ENCODE results near the gene PTPRH.
A peak's percentile ranks its signal among the peaks of the same experiment; 100 is the strongest.

The PTPRH gene

DNA sequence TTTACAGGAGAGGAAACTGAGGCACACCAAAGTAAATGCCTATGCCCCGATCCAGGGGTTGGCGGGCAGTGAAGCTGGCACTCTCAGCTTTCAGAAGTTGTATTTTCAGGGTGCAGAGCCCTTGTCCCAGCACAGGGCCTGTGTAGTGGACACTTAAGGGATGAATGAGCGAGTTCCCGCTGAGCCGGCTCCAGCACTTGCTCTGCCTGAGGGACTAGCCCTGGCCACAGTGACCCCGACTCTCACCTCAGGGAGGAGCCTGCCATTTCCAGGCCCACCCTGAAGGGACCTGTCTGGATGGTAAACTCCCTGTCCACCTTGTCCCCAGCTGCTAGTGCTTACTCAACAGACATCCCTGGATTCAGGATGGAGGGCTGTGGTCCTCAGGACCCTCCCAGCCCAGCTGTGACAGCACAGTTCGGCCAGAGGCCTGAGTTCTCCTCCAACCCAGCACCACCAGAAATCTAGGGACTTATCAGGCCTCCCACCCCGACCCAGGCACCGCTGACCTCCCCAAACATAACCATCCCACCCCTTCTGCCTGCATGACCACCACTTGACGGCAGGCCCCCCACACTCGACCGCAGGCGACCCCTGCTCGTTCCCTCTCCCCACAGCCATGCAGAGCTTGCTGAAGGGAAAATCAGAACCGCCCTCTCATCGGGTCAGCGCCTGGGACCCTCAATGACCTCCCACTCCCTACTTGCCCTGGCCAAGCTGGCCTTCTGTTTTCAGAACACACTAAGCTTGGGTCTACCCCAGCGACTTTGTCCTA lies 41.1 kb upstream of the PTPRH start:
- H3K27ac Mint-ChIP-seq, result peak overlapping the region; percentile 91
- peaks cover 60% of the 10 kb centered on the region for H3K4me1 Mint-ChIP-seq
- H3K4me3 Mint-ChIP-seq, result no peak overlapping the region

GRCh38 chr19:55249841-55250240 lies 40.5 kb upstream of the PTPRH start:
- Mint-ChIP-seq H3K4me1 (peaks cover 54% of the 10 kb centered on the region), H3K9me3 (no peaks in the 10 kb centered on the region), H3K36me3 (ENCODE audit: low read depth) (no peaks in the 10 kb centered on the region), H3K27me3 (ENCODE audit: low read depth, poor library complexity) (no peaks in the 10 kb centered on the region), H3K4me3 (no peak overlapping the region), H3K27ac (no peak overlapping the region)
- TF ChIP-seq, protein P1, sequence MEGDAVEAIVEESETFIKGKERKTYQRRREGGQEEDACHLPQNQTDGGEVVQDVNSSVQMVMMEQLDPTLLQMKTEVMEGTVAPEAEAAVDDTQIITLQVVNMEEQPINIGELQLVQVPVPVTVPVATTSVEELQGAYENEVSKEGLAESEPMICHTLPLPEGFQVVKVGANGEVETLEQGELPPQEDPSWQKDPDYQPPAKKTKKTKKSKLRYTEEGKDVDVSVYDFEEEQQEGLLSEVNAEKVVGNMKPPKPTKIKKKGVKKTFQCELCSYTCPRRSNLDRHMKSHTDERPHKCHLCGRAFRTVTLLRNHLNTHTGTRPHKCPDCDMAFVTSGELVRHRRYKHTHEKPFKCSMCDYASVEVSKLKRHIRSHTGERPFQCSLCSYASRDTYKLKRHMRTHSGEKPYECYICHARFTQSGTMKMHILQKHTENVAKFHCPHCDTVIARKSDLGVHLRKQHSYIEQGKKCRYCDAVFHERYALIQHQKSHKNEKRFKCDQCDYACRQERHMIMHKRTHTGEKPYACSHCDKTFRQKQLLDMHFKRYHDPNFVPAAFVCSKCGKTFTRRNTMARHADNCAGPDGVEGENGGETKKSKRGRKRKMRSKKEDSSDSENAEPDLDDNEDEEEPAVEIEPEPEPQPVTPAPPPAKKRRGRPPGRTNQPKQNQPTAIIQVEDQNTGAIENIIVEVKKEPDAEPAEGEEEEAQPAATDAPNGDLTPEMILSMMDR (IDR thresholded peaks at IDR 0.05), result no peak
- no peak for DNase-seq

More for the DNA sequence above, 41.1 kb upstream of the PTPRH start:
- Mint-ChIP-seq H3K36me3 (ENCODE audit: low read depth) (no peaks in the 10 kb centered on the region), H3K9me3 (no peaks in the 10 kb centered on the region), H3K27me3 (ENCODE audit: low read depth, poor library complexity) (no peaks in the 10 kb centered on the region)
- TF ChIP-seq, protein P1 (IDR thresholded peaks at IDR 0.05), result no peak
- DNase-seq, result peak; percentile 36

DNA sequence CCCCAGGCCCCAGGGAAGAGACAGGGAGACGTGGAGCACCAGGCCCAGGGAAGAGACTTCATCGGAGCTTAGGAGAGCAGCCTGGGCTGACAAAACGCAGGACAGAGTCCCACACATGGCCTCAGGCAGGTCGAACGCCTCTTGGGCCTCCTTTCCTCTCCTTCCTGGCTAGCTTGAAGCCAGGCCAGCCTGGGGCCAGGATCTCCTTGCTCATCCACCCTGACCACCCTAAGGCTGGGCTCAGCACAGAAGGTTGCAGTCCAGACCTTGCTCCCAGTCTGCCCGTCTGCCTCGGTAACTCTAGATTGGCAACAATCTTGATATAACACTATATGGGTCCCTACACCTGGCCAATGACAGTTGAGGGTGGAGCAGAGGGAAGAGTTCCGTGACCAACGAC lies 39.4 kb upstream of the PTPRH start:
- TF ChIP-seq, protein P1 (IDR thresholded peaks at IDR 0.05), result no peak
- no peak for DNase-seq
- Mint-ChIP-seq H3K4me3 (no peak overlapping the region), H3K36me3 (ENCODE audit: low read depth) (peaks cover 2% of the 10 kb centered on the region), H3K27ac (peak overlapping the region; percentile 86), H3K9me3 (no peaks in the 10 kb centered on the region), H3K4me1 (peaks cover 42% of the 10 kb centered on the region), H3K27me3 (ENCODE audit: low read depth, poor library complexity) (no peaks in the 10 kb centered on the region)

DNA sequence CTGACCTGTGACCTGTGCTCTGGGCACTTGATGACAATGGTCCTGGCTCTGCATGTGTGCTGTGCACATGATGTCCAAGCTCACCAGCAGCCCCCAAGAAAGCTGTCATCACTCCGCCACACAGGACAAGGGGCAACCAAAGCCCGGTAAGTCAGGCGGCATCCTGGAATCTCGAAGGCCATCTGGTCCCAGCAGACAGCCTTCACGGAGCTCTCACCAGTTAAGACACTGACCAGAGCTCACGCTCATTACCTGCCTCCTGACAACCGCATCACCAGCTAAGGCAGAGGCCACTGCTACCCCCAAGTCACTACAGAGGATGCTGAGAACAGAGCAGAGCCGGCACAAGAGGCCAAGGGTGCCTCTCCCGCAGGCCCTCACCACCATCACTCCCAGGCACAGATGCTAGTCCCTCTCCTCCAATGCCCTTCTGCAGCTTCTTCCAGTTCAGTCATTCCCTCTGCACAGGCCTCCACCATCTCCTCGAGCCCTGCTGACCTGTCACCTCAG lies 38.9 kb upstream of the PTPRH start:
- H3K4me3 Mint-ChIP-seq, result no peak overlapping the region
- no peaks in the 10 kb centered on the region for H3K27me3 Mint-ChIP-seq (ENCODE audit: low read depth, poor library complexity)
- peaks cover 7% of the 10 kb centered on the region for H3K36me3 Mint-ChIP-seq (ENCODE audit: low read depth)
- H3K4me1 Mint-ChIP-seq, result peaks cover 38% of the 10 kb centered on the region
- DNase-seq, result no peak
- no peaks in the 10 kb centered on the region for H3K9me3 Mint-ChIP-seq
- TF ChIP-seq, protein P1 (IDR thresholded peaks at IDR 0.05), result no peak
- peak overlapping the region; percentile 86 for H3K27ac Mint-ChIP-seq

DNA sequence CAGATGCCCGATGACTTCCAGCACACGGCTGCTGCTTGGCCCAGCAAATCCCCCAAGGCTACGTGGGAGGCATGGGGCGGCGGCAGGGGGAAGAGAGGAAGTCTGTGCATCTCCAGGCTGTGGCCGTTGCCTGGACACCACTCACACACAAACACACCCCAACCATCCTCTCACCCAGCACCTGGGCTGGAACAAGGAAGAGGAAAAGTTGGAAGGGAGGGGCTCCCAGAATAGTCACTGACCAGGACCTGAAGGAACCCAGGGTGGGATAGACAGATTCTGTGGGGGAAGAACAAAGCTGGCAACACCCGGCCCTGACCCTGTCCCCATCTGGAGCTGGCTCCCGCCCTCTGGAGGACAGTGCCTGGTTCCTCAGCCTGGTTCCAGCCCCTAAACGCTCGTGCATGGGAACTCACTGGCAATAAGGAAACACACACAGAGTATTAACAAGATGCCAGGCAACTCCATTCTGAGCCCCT lies 38.4 kb upstream of the PTPRH start:
- Mint-ChIP-seq H3K36me3 (ENCODE audit: low read depth) (peaks cover 12% of the 10 kb centered on the region), H3K4me3 (no peak overlapping the region), H3K9me3 (no peaks in the 10 kb centered on the region), H3K27ac (no peak overlapping the region), H3K4me1 (peaks cover 36% of the 10 kb centered on the region), H3K27me3 (ENCODE audit: low read depth, poor library complexity) (no peaks in the 10 kb centered on the region)
- DNase-seq, result no peak
- TF ChIP-seq, protein P1 (IDR thresholded peaks at IDR 0.05), result no peak
